ENCODE data around the gene CLRN1.

The CLRN1 gene

GRCh38 chr3:150975992-150976368, 3.5 kb upstream of the CLRN1 start:
- DNase-seq (ENCODE audit: low read depth in 2 of 2) = no peak

- no peak for DNase-seq (ENCODE audit: low read depth in 2 of 2)
Measured at GRCh38 chr3:150975086-150975991, 2.8 kb upstream of the CLRN1 start.

- no peak for DNase-seq (ENCODE audit: low read depth in 2 of 2)
Measured at GRCh38 chr3:150970665-150971324, 1.7 kb downstream of the CLRN1 start.

- no peak for DNase-seq (ENCODE audit: low read depth in 2 of 2)
Measured at GRCh38 chr3:150968341-150969035, 4.0 kb downstream of the CLRN1 start.

GRCh38 chr3:150965436-150965835, 7.1 kb downstream of the CLRN1 start:
- no peak for DNase-seq (ENCODE audit: low read depth in 2 of 2)

GRCh38 chr3:150961949-150962348, 10.6 kb downstream of the CLRN1 start:
- no peak for DNase-seq (ENCODE audit: low read depth in 2 of 2)

GRCh38 chr3:150960708-150961684, 11.5 kb downstream of the CLRN1 start:
- DNase-seq (ENCODE audit: low read depth in 2 of 2) = no peak

GRCh38 chr3:150958683-150959082, 13.8 kb downstream of the CLRN1 start:
- no peak for DNase-seq (ENCODE audit: low read depth in 2 of 2)

- DNase-seq (ENCODE audit: low read depth in 2 of 2) = no peak
Measured at GRCh38 chr3:150956376-150956775, 16.2 kb downstream of the CLRN1 start.

- no peak for DNase-seq (ENCODE audit: low read depth in 2 of 2)
Measured at GRCh38 chr3:150951923-150952322, 20.6 kb downstream of the CLRN1 start.

GRCh38 chr3:150945226-150946032, 27.1 kb downstream of the CLRN1 start:
- no peak for DNase-seq (ENCODE audit: low read depth in 2 of 2)

- no peak for DNase-seq (ENCODE audit: low read depth in 2 of 2)
Measured at GRCh38 chr3:150942221-150942620, 30.3 kb downstream of the CLRN1 start.

GRCh38 chr3:150936693-150937092, 35.8 kb downstream of the CLRN1 start:
- DNase-seq (ENCODE audit: low read depth in 2 of 2) = no peak

GRCh38 chr3:150933473-150933995, 39.0 kb downstream of the CLRN1 start:
- no peak for DNase-seq (ENCODE audit: low read depth in 2 of 2)

- DNase-seq (ENCODE audit: low read depth in 2 of 2) = no peak
Measured at GRCh38 chr3:150931745-150932144, 40.8 kb downstream of the CLRN1 start.

- no peak for DNase-seq (ENCODE audit: low read depth in 2 of 2)
Measured at GRCh38 chr3:150930839-150931238, 41.7 kb downstream of the CLRN1 start.

- no peak for DNase-seq (ENCODE audit: low read depth in 2 of 2)
Measured at GRCh38 chr3:150928234-150928633, 44.3 kb downstream of the CLRN1 start.

- DNase-seq (ENCODE audit: low read depth in 2 of 2) = no peak
Measured at GRCh38 chr3:150926328-150926727, 46.2 kb downstream of the CLRN1 start.

GRCh38 chr3:150925751-150926201, 46.8 kb downstream of the CLRN1 start:
- DNase-seq (ENCODE audit: low read depth in 2 of 2) = peak in 1 of 2 donors; percentile 26

GRCh38 chr3:150922611-150923010, 49.9 kb downstream of the CLRN1 start:
- DNase-seq (ENCODE audit: low read depth in 2 of 2) = no peak

All from stimulated activated CD8-positive, alpha-beta memory T cell treated with anti-CD3 and anti-CD28 coated beads, Interleukin-7, amount 100 ng/mL, for 4 hours (primary cell).